Measurements from ENCODE around the gene LIMD2.

The LIMD2 gene

GRCh38 chr17:63705657-63706056 lies 5.7 kb upstream of the LIMD2 start:
- no peak overlapping the region for H3K27ac ChIP-seq

GRCh38 chr17:63704836-63705235 lies 4.9 kb upstream of the LIMD2 start:
- H3K9ac ChIP-seq = no peak overlapping the region
- no peak for TF ChIP-seq CTCF (IDR thresholded peaks at IDR 0.05)
- H3K36me3 ChIP-seq (ENCODE audit: control insufficient read depth, insufficient read depth, low read length) = no peaks in the 10 kb centered on the region
- no peaks in the 10 kb centered on the region for H3K4me1 ChIP-seq
- H3K9me3 ChIP-seq (ENCODE audit: control insufficient read depth, low read length) = no peaks in the 10 kb centered on the region
- no peak overlapping the region for H3K27ac ChIP-seq
- H3K4me2 ChIP-seq (ENCODE audit: low read length) = no peak overlapping the region
- no peak overlapping the region for H3K4me3 ChIP-seq (ENCODE audit: low read depth, low read length)
- no peak overlapping the region for H2AFZ ChIP-seq
- no peaks in the 10 kb centered on the region for H3K79me2 ChIP-seq
- no peaks in the 10 kb centered on the region for H3K27me3 ChIP-seq (ENCODE audit: control insufficient read depth, insufficient read depth, low read length)

More at GRCh38 chr17:63705657-63706056, 5.7 kb upstream of the LIMD2 start:
- H3K4me2 ChIP-seq (ENCODE audit: low read length) = no peak overlapping the region
- H3K9ac ChIP-seq = no peak overlapping the region
- no peak overlapping the region for H2AFZ ChIP-seq
- no peaks in the 10 kb centered on the region for H3K27me3 ChIP-seq (ENCODE audit: control insufficient read depth, insufficient read depth, low read length)
- H3K36me3 ChIP-seq (ENCODE audit: control insufficient read depth, insufficient read depth, low read length) = no peaks in the 10 kb centered on the region
- H3K4me3 ChIP-seq (ENCODE audit: low read depth, low read length) = no peak overlapping the region
- H3K9me3 ChIP-seq (ENCODE audit: control insufficient read depth, low read length) = no peaks in the 10 kb centered on the region
- H3K79me2 ChIP-seq = no peaks in the 10 kb centered on the region
- TF ChIP-seq CTCF (IDR thresholded peaks at IDR 0.05) = no peak
- H3K4me1 ChIP-seq = no peaks in the 10 kb centered on the region

- Histone ChIP-seq H3K4me1 (no peaks in the 10 kb centered on the region), H3K27me3 (ENCODE audit: control insufficient read depth, insufficient read depth, low read length) (no peaks in the 10 kb centered on the region), H3K36me3 (ENCODE audit: control insufficient read depth, insufficient read depth, low read length) (no peaks in the 10 kb centered on the region), H3K79me2 (no peaks in the 10 kb centered on the region), H3K27ac (no peak overlapping the region), H3K9ac (no peak overlapping the region), H3K4me2 (ENCODE audit: low read length) (no peak overlapping the region), H3K4me3 (ENCODE audit: low read depth, low read length) (no peak overlapping the region), H2AFZ (no peak overlapping the region), H3K9me3 (ENCODE audit: control insufficient read depth, low read length) (no peaks in the 10 kb centered on the region)
- TF ChIP-seq CTCF (IDR thresholded peaks at IDR 0.05) = no peak
Observed at GRCh38 chr17:63704259-63704576, 4.3 kb upstream of the LIMD2 start.

- H3K79me2 ChIP-seq = no peaks in the 10 kb centered on the region
- H2AFZ ChIP-seq = no peak overlapping the region
- no peaks in the 10 kb centered on the region for H3K9me3 ChIP-seq (ENCODE audit: control insufficient read depth, low read length)
- no peak overlapping the region for H3K27ac ChIP-seq
- TF ChIP-seq CTCF (IDR thresholded peaks at IDR 0.05) = no peak
- H3K4me1 ChIP-seq = peaks cover 3% of the 10 kb centered on the region
- H3K27me3 ChIP-seq (ENCODE audit: control insufficient read depth, insufficient read depth, low read length) = no peaks in the 10 kb centered on the region
- H3K36me3 ChIP-seq (ENCODE audit: control insufficient read depth, insufficient read depth, low read length) = no peaks in the 10 kb centered on the region
- no peak overlapping the region for H3K9ac ChIP-seq
- H3K4me2 ChIP-seq (ENCODE audit: low read length) = no peak overlapping the region
- H3K4me3 ChIP-seq (ENCODE audit: low read depth, low read length) = no peak overlapping the region
Observed at GRCh38 chr17:63703556-63704258, 3.8 kb upstream of the LIMD2 start.

GRCh38 chr17:63703029-63703428 lies 3.1 kb upstream of the LIMD2 start:
- H3K4me1 ChIP-seq = peaks cover 4% of the 10 kb centered on the region
- no peak overlapping the region for H3K4me2 ChIP-seq (ENCODE audit: low read length)
- no peaks in the 10 kb centered on the region for H3K79me2 ChIP-seq
- no peak overlapping the region for H3K27ac ChIP-seq
- no peak overlapping the region for H2AFZ ChIP-seq
- H3K9me3 ChIP-seq (ENCODE audit: control insufficient read depth, low read length) = no peaks in the 10 kb centered on the region
- TF ChIP-seq CTCF (IDR thresholded peaks at IDR 0.05) = no peak
- no peaks in the 10 kb centered on the region for H3K27me3 ChIP-seq (ENCODE audit: control insufficient read depth, insufficient read depth, low read length)
- no peak overlapping the region for H3K9ac ChIP-seq
- H3K36me3 ChIP-seq (ENCODE audit: control insufficient read depth, insufficient read depth, low read length) = no peaks in the 10 kb centered on the region
- H3K4me3 ChIP-seq (ENCODE audit: low read depth, low read length) = no peak overlapping the region
